Measurements from ENCODE around the gene PLEKHG4B.

PLEKHG4B gene

DNA sequence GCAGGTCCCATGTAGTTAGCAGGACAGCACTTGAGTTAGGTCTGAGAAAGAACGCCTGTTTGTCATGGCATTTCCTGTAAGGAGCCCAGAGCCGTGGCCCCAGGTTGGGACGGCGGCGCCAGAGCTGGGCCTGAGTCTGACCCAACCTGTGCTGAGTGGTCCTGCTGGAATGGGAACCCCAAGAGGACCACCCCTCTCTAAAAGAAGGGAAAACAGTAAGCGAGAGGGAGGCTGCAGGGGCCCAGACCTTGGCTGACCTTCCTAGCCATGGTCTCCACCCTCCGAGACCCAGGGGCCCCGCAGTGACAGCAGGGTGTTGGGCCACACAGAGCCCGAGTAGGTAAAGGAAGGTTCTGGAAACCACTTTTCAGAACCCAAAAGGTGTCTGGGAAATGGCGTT is 97.5 kb downstream of the PLEKHG4B start:
- no peak for DNase-seq (ENCODE audit: low read depth)
- TF ChIP-seq CTCF (IDR thresholded peaks at IDR 0.05; ENCODE audit: control insufficient read depth, insufficient read depth, low read depth, low read length, missing control alignments) = no peak
- H3K4me3 ChIP-seq (ENCODE audit: control insufficient read depth, low read depth, low read length) = no peak overlapping the region

- DNase-seq (ENCODE audit: low read depth) = no peak
- H3K4me3 ChIP-seq (ENCODE audit: control insufficient read depth, low read depth, low read length) = no peak overlapping the region
- TF ChIP-seq CTCF (IDR thresholded peaks at IDR 0.05; ENCODE audit: control insufficient read depth, insufficient read depth, low read depth, low read length, missing control alignments) = no peak
Measured at GRCh38 chr5:189976-190365, 98.0 kb downstream of the PLEKHG4B start.

DNA sequence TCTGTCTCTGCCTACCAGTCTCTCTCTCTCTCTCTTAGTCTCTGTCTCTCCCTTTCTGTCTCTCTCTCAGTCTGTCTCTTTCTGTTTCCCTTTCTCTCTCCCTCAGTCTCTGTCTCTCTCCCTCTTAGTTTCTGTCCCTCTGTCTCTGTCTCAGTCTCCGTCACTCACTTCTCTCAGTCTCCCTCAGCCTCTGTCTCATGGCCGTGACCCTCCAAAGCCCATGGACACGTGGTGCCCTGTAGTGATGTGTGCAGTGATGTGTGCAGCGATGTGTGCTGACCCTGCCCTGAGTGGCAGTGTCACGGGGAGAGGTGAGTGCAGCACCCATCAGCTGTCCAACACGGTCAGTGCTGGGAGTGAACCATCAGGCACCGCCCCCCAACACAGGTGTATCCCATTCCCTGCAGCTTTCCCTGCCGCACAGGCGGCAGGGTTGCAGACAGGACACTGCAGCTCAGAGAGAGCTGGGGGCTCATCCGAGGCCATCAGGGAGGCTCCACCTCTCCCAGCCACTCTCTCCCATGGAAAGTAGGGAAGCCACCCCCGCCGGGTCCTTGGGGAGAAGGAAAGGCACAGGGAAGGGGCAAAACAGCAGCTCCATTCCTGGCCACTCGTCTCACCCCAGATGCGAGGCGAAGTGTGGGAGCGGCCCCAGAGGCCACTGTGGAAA is 98.5 kb downstream of the PLEKHG4B start:
- H3K4me3 ChIP-seq (ENCODE audit: control insufficient read depth, low read depth, low read length) = no peak overlapping the region
- no peak for TF ChIP-seq CTCF (IDR thresholded peaks at IDR 0.05; ENCODE audit: control insufficient read depth, insufficient read depth, low read depth, low read length, missing control alignments)
- no peak for DNase-seq (ENCODE audit: low read depth)

GRCh38 chr5:191036-191948 is 99.3 kb downstream of the PLEKHG4B start, which contains the start of gene LRRC14B:
LRRC14B (plus strand) TSS chr5:191495; CDS start chr5:191539, 44 bp downstream.
- no peak for DNase-seq (ENCODE audit: low read depth)

GRCh38 chr5:191949-192690 is 100.2 kb downstream of the PLEKHG4B start:
- H3K4me3 ChIP-seq (ENCODE audit: control insufficient read depth, low read depth, low read length) = no peak overlapping the region
- DNase-seq (ENCODE audit: low read depth) = no peak
- TF ChIP-seq CTCF (IDR thresholded peaks at IDR 0.05; ENCODE audit: control insufficient read depth, insufficient read depth, low read depth, low read length, missing control alignments) = no peak

More at GRCh38 chr5:191036-191948, 99.3 kb downstream of the PLEKHG4B start, which contains the start of gene LRRC14B:
- no peak within 1 kb of the TSS for H3K4me3 ChIP-seq (ENCODE audit: control insufficient read depth, low read depth, low read length)
- TF ChIP-seq CTCF (IDR thresholded peaks at IDR 0.05; ENCODE audit: control insufficient read depth, insufficient read depth, low read depth, low read length, missing control alignments) = no peak

DNA sequence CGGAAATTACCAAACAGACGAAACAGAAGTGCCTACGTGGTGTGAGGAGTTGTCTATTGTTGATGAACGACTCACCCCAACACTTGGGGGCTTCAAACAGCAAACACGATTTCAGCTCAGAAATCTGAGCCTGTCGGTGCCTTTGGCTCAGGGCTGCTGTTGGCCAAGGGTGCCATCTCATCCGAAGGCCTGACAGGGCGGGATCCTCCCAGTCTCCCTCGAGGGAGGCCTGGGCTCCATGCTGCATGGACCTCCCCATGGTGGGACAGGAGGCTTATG is 100.7 kb downstream of the PLEKHG4B start:
- no peak for DNase-seq (ENCODE audit: low read depth)
- TF ChIP-seq CTCF (IDR thresholded peaks at IDR 0.05; ENCODE audit: control insufficient read depth, insufficient read depth, low read depth, low read length, missing control alignments) = no peak
- H3K4me3 ChIP-seq (ENCODE audit: control insufficient read depth, low read depth, low read length) = no peak overlapping the region
